GM23338 (cell line): ENCODE data around the gene KCNJ16. TPM values are rescaled to one million over a fixed set of nuclear protein-coding genes. Genes with fewer than 3 reads are reported as not detected.

Experiments
- ATAC-seq: fragments of 200-7000 bp; cut with Tn5 transposase; 3 replicates; pipeline ENCODE4 v1.9.1; 2020
- DNase-seq: peaks from one replicate; pipeline ENCODE4 v3.0.0-alpha.2; 2015; ENCODE audit warnings: low spot score
- H2AFZ ChIP-seq: fragments of 200-600 bp; sonication (generic); 2 replicates; pipeline ENCODE4 v1.8.0; 2016; ENCODE audit warnings: antibody characterized with exemption, mild to moderate bottlenecking, moderate library complexity
- H3F3A ChIP-seq: fragments of 200-600 bp; sonication (generic); replicated peaks from 2 replicates; pipeline ENCODE4 v1.8.0; 2017; ENCODE audit warnings: antibody characterized with exemption, mixed run types, low read depth
- H3K27ac ChIP-seq: fragments of 200-600 bp; sonication (generic); 2 replicates; pipeline ENCODE4 v1.6.1; 2016; ENCODE audit warnings: low read depth
- H3K27me3 ChIP-seq: fragments of 200-600 bp; sonication (generic); 2 replicates; pipeline ENCODE4 v1.8.0; 2016; ENCODE audit warnings: mild to moderate bottlenecking, mixed run types, moderate library complexity; ENCODE audit not compliant: insufficient read depth
- H3K36me3 ChIP-seq: fragments of 200-600 bp; sonication (generic); 2 replicates; pipeline ENCODE4 v1.8.0; 2016; ENCODE audit warnings: mild to moderate bottlenecking; ENCODE audit not compliant: insufficient read depth
- H3K4me1 ChIP-seq: fragments of 200-600 bp; sonication (generic); 2 replicates; pipeline ENCODE4 v1.8.0; 2016; ENCODE audit warnings: mild to moderate bottlenecking, moderate library complexity; ENCODE audit not compliant: insufficient read depth
- H3K4me2 ChIP-seq: fragments of 200-600 bp; sonication (generic); 2 replicates; pipeline ENCODE4 v1.7.1; 2017; ENCODE audit warnings: mixed run types
- H3K4me3 ChIP-seq: fragments of 200-600 bp; sonication (generic); 2 replicates; pipeline ENCODE4 v1.6.1; 2016; ENCODE audit warnings: mixed run types
- H3K79me2 ChIP-seq: fragments of 200-600 bp; sonication (generic); replicated peaks from 2 replicates; pipeline ENCODE4 v1.8.0; 2017; ENCODE audit warnings: mild to moderate bottlenecking; ENCODE audit not compliant: insufficient read depth
- H3K9me2 ChIP-seq: fragments of 200-600 bp; sonication (generic); 2 replicates; pipeline ENCODE4 v1.8.0; 2017; ENCODE audit not compliant: insufficient read depth
- H4K20me1 ChIP-seq: fragments of 200-600 bp; sonication (generic); replicated peaks from 2 replicates; pipeline ENCODE4 v1.8.0; 2017; ENCODE audit warnings: mild to moderate bottlenecking; ENCODE audit not compliant: insufficient read depth
- H3K27ac Mint-ChIP-seq: 2 replicates; pipeline ENCODE4 v1.8.0; 2020; ENCODE audit warnings: inconsistent platforms, mild to moderate bottlenecking, moderate library complexity, mixed read lengths
- H3K27me3 Mint-ChIP-seq: 3 replicates; pipeline ENCODE4 v1.8.0; 2022; ENCODE audit warnings: low read depth, mild to moderate bottlenecking, moderate library complexity, mixed read lengths, inconsistent platforms; ENCODE audit not compliant: insufficient read depth, poor library complexity
- H3K36me3 Mint-ChIP-seq: 3 replicates; pipeline ENCODE4 v1.8.0; 2021; ENCODE audit warnings: low read depth, mild to moderate bottlenecking, inconsistent platforms, moderate library complexity, mixed read lengths
- H3K4me1 Mint-ChIP-seq: 3 replicates; pipeline ENCODE4 v1.8.0; 2020; ENCODE audit warnings: mild to moderate bottlenecking, inconsistent platforms, mixed read lengths
- H3K4me3 Mint-ChIP-seq: 3 replicates; pipeline ENCODE4 v1.8.0; 2021; ENCODE audit warnings: moderate library complexity, mild to moderate bottlenecking, inconsistent platforms, mixed read lengths
- H3K9me3 Mint-ChIP-seq: 3 replicates; pipeline ENCODE4 v1.8.0; 2020; ENCODE audit warnings: moderate library complexity, mild to moderate bottlenecking, inconsistent platforms, mixed read lengths
- CREB1 ChIP-seq: fragments of 250-450 bp; sonication (Bioruptor Pico); IDR thresholded peaks from 2 replicates; pipeline ENCODE4 v1.5.0; 2020; ENCODE audit warnings: low read depth, mild to moderate bottlenecking, moderate library complexity
- CTCF ChIP-seq, 2 experiments: fragments of 200-600 bp in 1 of 2; sonication (generic) in 1 of 2; conservative IDR thresholded peaks; 2 replicates each; pipeline versions ENCODE4 v1.5.1 to v1.6.1; 2016 to 2017; ENCODE audit warnings: antibody characterized with exemption in 2 of 2, low read depth in 2 of 2, mild to moderate bottlenecking in 2 of 2, moderate library complexity in 1 of 2
- ETS1 ChIP-seq: IDR thresholded peaks from 2 replicates; pipeline ENCODE4 v1.6.1; 2016; ENCODE audit warnings: antibody characterized with exemption
- EZH2 ChIP-seq: fragments of 200-600 bp; sonication (generic); IDR thresholded peaks from one replicate; pipeline ENCODE4 v1.8.0; 2017; ENCODE audit warnings: antibody characterized with exemption, mild to moderate bottlenecking, low read depth; ENCODE audit not compliant: unreplicated experiment
- EZH2phosphoT487 ChIP-seq: fragments of 200-600 bp; sonication (generic); IDR thresholded peaks from one replicate; pipeline ENCODE4 v1.8.1; 2018; ENCODE audit warnings: antibody characterized with exemption; ENCODE audit not compliant: unreplicated experiment
- JUNB ChIP-seq: IDR thresholded peaks from one replicate; pipeline ENCODE4 v1.6.1; 2016; ENCODE audit warnings: antibody characterized with exemption; ENCODE audit not compliant: unreplicated experiment
- NANOG ChIP-seq: IDR thresholded peaks from 2 replicates; pipeline ENCODE4 v1.6.1; 2016; ENCODE audit warnings: antibody characterized with exemption, borderline replicate concordance
- POLR2AphosphoS5 ChIP-seq: IDR thresholded peaks from 2 replicates; pipeline ENCODE4 v1.6.1; 2016; ENCODE audit warnings: antibody characterized with exemption, low read depth
- REST ChIP-seq: IDR thresholded peaks from one replicate; pipeline ENCODE4 v1.6.1; 2018; ENCODE audit warnings: antibody characterized with exemption; ENCODE audit not compliant: unreplicated experiment
- STAT1 ChIP-seq: IDR thresholded peaks from one replicate; pipeline ENCODE4 v1.6.1; 2016; ENCODE audit warnings: antibody characterized with exemption; ENCODE audit not compliant: unreplicated experiment
- ZNF114 ChIP-seq: fragments of 250-450 bp; sonication (Bioruptor Pico); IDR thresholded peaks from 2 replicates; pipeline ENCODE4 v1.5.0; 2020; ENCODE audit warnings: mild to moderate bottlenecking, moderate library complexity
- ZNF331 ChIP-seq: fragments of 250-450 bp; sonication (Bioruptor Pico); IDR thresholded peaks from 2 replicates; pipeline ENCODE4 v1.5.0; 2020; ENCODE audit warnings: low read depth, mild to moderate bottlenecking, moderate library complexity
- ZNF462 ChIP-seq: fragments of 250-450 bp; sonication (Bioruptor Pico); IDR thresholded peaks from 2 replicates; pipeline ENCODE4 v1.5.0; 2020; ENCODE audit warnings: mild to moderate bottlenecking, moderate library complexity
- polyA plus RNA-seq: library from polyadenylated mRNA; unstranded; fragments of >200 nt; fragmentation: Nextera tagmentation; extraction: Ambion mirVana; gene quantifications from 2 replicates; pipeline ENCODE4 v1.2.1, GENCODE V29; 2016
- total RNA-seq: library from RNA; depleted of rRNA; stranded (reverse); fragments of >200 nt; shearing (Covaris generic); gene quantifications from 2 replicates; pipeline ENCODE4 v1.2.3, GENCODE V29; 2014

Gene KCNJ16
- total and polyA plus RNA-seq, 2 experiments from 2014 or later: not detected

- TF ChIP-seq ZNF462 (CRISPR knock-in tag): no peak
- no peak for TF ChIP-seq NANOG
- no peak for TF ChIP-seq STAT1
- TF ChIP-seq REST: no peak
Measured at GRCh38 chr17:70134777-70135176, 59.8 kb downstream of the KCNJ16 start (continued).

GRCh38 chr17:70136131-70136530 is 61.1 kb downstream of the KCNJ16 start:
- Histone ChIP-seq H3K36me3 (no peaks in the 10 kb centered on the region), H3F3A (no peaks in the 10 kb centered on the region), H3K27ac (no peak overlapping the region), H4K20me1 (no peaks in the 10 kb centered on the region), H3K9me2 (peaks cover 5% of the 10 kb centered on the region), H3K79me2 (no peaks in the 10 kb centered on the region), H3K4me1 (peaks cover 15% of the 10 kb centered on the region; the same call in 1 of the 2 replicates), H3K4me2 (no peak overlapping the region), H2AFZ (no peak overlapping the region), H3K27me3 (no peaks in the 10 kb centered on the region), H3K4me3 (no peak overlapping the region)
- no peak overlapping the region for H3K4me3 Mint-ChIP-seq
- H3K9me3 Mint-ChIP-seq: no peaks in the 10 kb centered on the region
- no peak overlapping the region for H3K27ac Mint-ChIP-seq
- peaks cover 7% of the 10 kb centered on the region; the same call in 2 of the 3 replicates for H3K4me1 Mint-ChIP-seq
- DNase-seq (no peak), ATAC-seq (no peak)
- H3K27me3 Mint-ChIP-seq: peaks cover 3% of the 10 kb centered on the region
- no peaks in the 10 kb centered on the region for H3K36me3 Mint-ChIP-seq
- no peak for TF ChIP-seq EZH2phosphoT487
- TF ChIP-seq ETS1: no peak
- no peak for TF ChIP-seq ZNF331
- TF ChIP-seq EZH2: no peak
- TF ChIP-seq STAT1: no peak
- no peak for TF ChIP-seq CREB1
- no peak for TF ChIP-seq ZNF114 (CRISPR knock-in tag)
- TF ChIP-seq CTCF (conservative IDR thresholded peaks at IDR 0.05; ENCODE audit: low read depth in 2 of 2): no peak
- no peak for TF ChIP-seq POLR2AphosphoS5
- TF ChIP-seq JUNB: no peak
